Ishikawa (cell line): ENCODE results near the gene SF3B3.

Source experiments
- CEBPB ChIP-seq: IDR thresholded peaks from 2 replicates; pipeline ENCODE4 v1.6.1; 2012
- CREB1 ChIP-seq: IDR thresholded peaks from 2 replicates; pipeline ENCODE4 v1.6.1; 2012; ENCODE audit warnings: low read depth
- EGR1 ChIP-seq: IDR thresholded peaks from 2 replicates; pipeline ENCODE4 v1.6.1; 2012
- EP300 ChIP-seq: IDR thresholded peaks from 2 replicates; pipeline ENCODE4 v1.6.1; 2012; ENCODE audit warnings: borderline replicate concordance
- FOXM1 ChIP-seq: IDR thresholded peaks from 2 replicates; pipeline ENCODE4 v1.6.1; 2012; ENCODE audit warnings: low read depth, borderline replicate concordance
- NFIC ChIP-seq: IDR thresholded peaks from 2 replicates; pipeline ENCODE4 v1.6.1; 2012
- RAD21 ChIP-seq: IDR thresholded peaks from 2 replicates; pipeline ENCODE4 v1.6.1; 2012; ENCODE audit warnings: low read depth
- TAF1 ChIP-seq: IDR thresholded peaks from 2 replicates; pipeline ENCODE4 v1.6.1; 2012; ENCODE audit warnings: low read depth, mild to moderate bottlenecking
- TCF12 ChIP-seq: IDR thresholded peaks from 2 replicates; pipeline ENCODE4 v1.6.1; 2012; ENCODE audit warnings: low read depth
- TEAD4 ChIP-seq: IDR thresholded peaks from 2 replicates; pipeline ENCODE4 v1.6.1; 2012
- YY1 ChIP-seq: IDR thresholded peaks from 2 replicates; pipeline ENCODE4 v1.6.1; 2012; ENCODE audit warnings: low read depth
- ZBTB7A ChIP-seq: IDR thresholded peaks from 2 replicates; pipeline ENCODE4 v1.6.1; 2012; ENCODE audit warnings: low read depth
- TF ChIP-seq, protein P1 (sequence below): IDR thresholded peaks from 2 replicates; pipeline ENCODE4 v1.6.1; 2012
- TF ChIP-seq, protein P2 (sequence below): IDR thresholded peaks from 2 replicates; pipeline ENCODE4 v1.6.1; 2012
- TF ChIP-seq, protein P3 (sequence below): IDR thresholded peaks from 2 replicates; pipeline ENCODE4 v1.6.1; 2012; ENCODE audit warnings: low read depth, mild to moderate bottlenecking

The SF3B3 gene

DNA sequence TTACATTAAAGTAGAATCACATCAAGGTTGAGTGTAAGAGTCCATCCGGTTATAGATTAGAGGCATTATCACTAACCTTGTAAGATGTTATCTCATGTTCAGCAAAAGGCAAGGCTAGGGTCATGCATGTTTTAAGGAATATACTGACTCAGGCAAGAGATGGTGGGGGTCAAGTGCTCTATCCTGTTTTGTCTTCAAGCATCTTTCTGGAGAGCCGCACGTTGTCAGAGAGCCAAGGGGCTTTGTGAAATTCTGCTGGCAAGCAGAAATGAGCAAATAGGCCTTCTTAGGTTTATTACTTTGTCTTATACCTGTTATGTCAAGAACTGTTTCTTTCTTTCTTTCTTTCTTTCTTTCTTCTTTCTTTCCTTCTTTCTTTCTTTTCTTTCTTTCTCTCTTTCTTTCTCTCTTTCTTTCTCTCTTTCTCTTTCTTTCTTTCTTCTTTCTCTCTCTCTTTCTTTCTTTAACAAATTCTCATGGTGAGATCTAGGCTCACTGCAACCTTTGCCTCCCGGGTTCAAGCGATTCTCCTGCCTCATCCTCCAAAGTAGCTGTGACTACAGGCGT lies 75.4 kb downstream of the SF3B3 start:
- TF ChIP-seq CREB1 (no peak), EP300 (no peak), EGR1 (no peak), TCF12 (no peak), TEAD4 (no peak), CEBPB (no peak), NFIC (no peak), TAF1 (no peak), ZBTB7A (no peak), RAD21 (no peak), YY1 (no peak), FOXM1 (no peak)
- TF ChIP-seq, protein P1, sequence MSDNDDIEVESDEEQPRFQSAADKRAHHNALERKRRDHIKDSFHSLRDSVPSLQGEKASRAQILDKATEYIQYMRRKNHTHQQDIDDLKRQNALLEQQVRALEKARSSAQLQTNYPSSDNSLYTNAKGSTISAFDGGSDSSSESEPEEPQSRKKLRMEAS: no peak
- TF ChIP-seq, protein P2, sequence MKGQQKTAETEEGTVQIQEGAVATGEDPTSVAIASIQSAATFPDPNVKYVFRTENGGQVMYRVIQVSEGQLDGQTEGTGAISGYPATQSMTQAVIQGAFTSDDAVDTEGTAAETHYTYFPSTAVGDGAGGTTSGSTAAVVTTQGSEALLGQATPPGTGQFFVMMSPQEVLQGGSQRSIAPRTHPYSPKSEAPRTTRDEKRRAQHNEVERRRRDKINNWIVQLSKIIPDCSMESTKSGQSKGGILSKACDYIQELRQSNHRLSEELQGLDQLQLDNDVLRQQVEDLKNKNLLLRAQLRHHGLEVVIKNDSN: no peak
- TF ChIP-seq, protein P3, sequence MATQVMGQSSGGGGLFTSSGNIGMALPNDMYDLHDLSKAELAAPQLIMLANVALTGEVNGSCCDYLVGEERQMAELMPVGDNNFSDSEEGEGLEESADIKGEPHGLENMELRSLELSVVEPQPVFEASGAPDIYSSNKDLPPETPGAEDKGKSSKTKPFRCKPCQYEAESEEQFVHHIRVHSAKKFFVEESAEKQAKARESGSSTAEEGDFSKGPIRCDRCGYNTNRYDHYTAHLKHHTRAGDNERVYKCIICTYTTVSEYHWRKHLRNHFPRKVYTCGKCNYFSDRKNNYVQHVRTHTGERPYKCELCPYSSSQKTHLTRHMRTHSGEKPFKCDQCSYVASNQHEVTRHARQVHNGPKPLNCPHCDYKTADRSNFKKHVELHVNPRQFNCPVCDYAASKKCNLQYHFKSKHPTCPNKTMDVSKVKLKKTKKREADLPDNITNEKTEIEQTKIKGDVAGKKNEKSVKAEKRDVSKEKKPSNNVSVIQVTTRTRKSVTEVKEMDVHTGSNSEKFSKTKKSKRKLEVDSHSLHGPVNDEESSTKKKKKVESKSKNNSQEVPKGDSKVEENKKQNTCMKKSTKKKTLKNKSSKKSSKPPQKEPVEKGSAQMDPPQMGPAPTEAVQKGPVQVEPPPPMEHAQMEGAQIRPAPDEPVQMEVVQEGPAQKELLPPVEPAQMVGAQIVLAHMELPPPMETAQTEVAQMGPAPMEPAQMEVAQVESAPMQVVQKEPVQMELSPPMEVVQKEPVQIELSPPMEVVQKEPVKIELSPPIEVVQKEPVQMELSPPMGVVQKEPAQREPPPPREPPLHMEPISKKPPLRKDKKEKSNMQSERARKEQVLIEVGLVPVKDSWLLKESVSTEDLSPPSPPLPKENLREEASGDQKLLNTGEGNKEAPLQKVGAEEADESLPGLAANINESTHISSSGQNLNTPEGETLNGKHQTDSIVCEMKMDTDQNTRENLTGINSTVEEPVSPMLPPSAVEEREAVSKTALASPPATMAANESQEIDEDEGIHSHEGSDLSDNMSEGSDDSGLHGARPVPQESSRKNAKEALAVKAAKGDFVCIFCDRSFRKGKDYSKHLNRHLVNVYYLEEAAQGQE: no peak

DNA sequence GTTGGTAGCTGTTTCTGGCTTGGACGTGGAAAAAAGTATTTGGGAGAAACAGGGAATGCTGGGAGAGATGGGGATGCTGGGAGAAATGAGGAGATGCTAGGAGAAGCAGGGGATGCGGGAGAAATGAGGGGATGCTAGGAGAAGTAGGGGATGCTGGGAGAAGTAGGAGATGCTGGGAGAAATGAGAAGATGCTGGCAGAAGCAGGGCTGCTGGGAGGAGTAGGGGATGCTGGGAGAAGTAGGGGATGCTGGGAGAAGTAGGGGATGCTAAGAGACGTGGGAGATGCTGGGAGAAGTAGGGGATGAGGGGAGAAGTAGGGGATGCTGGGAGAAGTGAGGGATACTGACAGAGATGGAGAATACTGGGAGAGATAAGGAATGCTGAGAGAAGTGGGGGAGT lies 77.1 kb downstream of the SF3B3 start:
- TF ChIP-seq TCF12 (no peak), TAF1 (no peak), EGR1 (no peak), CREB1 (no peak), ZBTB7A (no peak), TEAD4 (no peak), NFIC (no peak), YY1 (no peak), FOXM1 (no peak)
- TF ChIP-seq, protein P2: no peak
- TF ChIP-seq, protein P1: no peak
- TF ChIP-seq, protein P3: no peak

DNA sequence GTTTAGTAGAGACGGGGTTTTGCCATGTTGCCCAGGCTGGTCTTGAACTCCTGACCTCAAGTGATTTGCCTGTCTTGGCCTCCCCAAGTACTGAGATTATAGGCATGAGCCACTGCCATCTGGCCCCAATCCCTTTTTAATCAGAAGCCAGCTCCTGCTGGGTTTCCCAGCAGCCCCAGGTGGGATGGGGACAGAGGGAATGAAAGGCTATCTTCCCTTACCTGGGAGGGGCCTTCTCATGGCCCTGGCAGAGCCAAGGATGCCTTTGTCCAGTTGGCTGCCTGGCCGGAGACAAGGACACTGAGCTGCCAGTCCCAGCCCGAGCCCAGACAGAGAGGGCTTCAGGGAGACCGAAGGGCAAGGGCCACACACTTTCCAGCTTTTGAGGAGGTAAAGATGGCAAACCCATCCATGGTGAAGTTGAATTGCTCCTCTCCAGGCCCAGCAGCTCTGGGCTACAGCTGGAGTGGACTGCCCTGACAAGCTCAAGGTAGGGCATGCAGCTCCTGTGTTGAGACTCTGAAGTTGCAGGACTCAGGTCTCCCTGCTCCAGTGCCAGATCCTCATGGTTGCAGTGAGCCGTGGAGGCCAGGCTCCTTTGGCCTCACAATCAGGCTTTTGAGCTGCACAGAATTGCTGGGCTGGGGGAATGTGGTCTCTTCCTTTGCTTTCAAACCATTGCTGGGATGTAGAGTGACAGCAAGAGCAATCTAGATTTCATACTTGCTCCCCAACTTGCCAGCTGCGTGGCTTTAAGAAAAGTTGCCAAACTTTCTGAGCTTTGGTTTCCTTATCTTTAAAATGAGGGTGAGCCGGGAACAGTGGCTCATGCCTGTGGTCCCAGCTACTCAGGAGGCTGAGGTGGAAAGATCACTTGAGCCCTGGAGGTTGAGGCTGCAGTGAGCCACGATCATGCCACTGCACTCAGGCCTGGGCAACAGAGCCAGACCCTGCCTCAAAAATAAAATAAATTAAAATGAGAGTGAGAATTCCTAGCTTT lies 78.3 kb downstream of the SF3B3 start:
- TF ChIP-seq FOXM1: no peak
- TF ChIP-seq EGR1: no peak
- no peak for TF ChIP-seq NFIC
- no peak for TF ChIP-seq TEAD4
- TF ChIP-seq TAF1: no peak
- TF ChIP-seq EP300: no peak
- TF ChIP-seq, protein P2: no peak
- no peak for TF ChIP-seq TCF12
- no peak for TF ChIP-seq CREB1
- TF ChIP-seq ZBTB7A: no peak
- TF ChIP-seq RAD21: no peak
- TF ChIP-seq CEBPB: no peak
- TF ChIP-seq, protein P1: no peak
- TF ChIP-seq YY1: no peak
- TF ChIP-seq, protein P3: no peak
